G401.6 (cell line): Measurements from ENCODE around the gene MMGT1.

Experiments
- FAIRE-seq: peaks from 2 replicates; lab custom pipeline; 2012; peaks lifted over from hg19 to GRCh38; lab: Jason Lieb, UNC

The MMGT1 gene

DNA sequence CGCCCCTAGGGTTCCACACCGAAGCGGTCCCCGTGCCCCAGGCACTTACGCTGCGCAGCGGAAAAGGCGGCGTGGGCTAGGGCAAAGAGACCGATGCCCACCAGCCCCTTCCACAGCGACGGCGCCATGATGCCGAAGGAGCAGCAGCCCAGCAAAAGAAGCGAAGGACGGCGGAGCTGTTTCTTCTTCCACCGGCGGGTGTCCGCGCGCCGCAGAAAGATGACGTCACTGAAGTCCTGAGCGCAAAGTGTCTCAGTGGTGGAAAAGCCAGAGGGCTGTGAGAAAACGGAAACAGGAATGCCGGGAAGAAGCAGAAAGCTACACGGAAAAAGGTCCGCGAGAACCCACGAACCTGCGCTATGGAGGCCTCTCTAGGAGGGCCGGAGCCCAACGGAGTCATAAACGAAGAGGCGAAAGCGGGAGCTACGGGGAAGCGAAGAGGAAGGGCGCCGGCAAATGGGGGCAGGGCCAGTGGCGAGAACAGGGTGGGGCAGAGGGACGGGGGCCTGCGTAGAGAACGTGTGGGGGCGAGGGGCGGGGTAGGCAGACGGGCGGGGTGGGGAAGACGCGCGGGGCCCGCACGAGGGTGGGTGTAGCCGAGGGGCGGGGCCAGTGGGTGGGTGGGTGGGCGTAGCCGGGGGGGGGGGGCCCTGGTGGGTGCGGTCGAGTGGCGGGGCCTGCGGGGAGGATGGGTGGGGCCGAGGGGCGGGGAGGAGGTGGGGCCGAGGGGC is at the start of gene MMGT1:
MMGT1 (minus strand) TSS at position 441 of the 731 bp plus-strand sequence; CDS start at position 128, 313 bp downstream.
- no peak for FAIRE-seq

DNA sequence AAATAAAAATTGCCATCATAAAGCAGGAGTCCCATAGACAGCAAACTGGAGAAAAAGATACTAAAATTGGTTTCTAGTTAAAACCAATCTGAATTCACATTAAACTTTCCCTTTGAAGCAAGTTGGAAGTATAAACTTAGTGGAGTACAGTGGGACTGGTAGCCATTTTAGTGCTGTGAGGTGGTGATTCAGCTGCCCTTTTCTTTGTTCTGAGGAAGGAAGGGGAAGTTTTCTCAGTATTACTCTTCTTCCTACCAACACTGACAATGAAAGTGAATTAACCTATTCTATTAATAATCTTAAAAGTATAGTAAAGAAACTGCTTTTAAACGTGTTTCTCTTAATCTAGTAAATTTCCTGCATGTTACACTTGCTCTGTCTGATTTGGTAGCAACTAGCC is 48.1 kb upstream of the MMGT1 start:
- no peak for FAIRE-seq

DNA sequence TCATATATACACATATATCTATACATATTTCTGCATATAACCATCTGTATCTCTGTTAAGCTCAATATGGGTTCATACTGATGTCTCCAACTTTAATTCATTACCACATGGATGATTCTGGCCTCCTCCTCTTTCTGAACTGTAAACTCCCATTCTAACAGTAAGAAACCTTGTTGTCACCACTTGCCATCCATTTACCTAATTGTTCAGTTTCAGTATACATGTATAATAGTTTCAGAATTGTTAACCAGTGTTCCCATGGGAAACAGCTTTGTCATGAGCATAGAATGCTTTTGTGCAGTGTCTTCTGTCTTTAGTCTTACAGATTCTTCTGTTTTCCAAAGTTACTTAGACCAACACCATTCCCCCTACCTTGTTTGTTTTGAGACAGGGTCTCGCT is 47.4 kb upstream of the MMGT1 start:
- FAIRE-seq: no peak

DNA sequence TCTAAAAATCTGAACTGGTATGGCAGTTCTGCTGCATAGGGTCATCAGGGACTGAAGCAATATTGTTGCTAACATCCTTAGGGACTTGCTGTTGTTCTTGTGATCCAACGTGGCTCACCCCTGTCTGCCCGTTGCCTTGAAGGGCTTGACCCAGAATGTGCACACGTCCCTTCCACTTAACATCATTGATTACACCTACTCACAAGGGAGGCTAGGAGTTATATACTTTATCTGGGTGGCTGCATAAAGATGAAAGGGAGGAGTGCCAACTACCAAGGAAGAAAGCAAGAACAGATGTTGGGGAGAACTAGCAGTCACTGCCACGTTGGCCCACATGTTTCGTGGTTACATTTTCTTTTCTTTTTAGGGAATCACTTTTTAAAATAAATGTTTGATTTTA is 45.4 kb upstream of the MMGT1 start:
- no peak for FAIRE-seq

GRCh38 chrX:136016881-136017280 is 43.1 kb upstream of the MMGT1 start:
- FAIRE-seq: no peak

DNA sequence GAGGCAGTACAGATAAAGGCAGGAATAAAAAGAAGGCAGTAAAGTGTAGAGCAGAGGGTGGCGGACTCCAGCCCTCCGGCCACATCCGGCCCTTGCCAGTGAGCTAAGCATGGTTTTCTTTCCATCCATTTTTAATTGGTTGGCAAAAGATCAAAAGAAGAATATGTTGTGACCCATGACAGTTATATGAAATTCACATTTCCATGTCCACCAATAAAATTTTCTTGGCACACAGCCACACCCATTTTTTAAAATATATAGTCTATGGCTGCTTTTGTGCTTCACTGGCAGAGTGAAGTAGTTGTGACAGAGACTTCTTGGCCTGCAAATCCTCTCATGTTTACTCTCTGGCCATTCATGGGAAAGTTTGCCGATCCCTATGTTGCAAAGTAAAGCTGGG is 41.2 kb upstream of the MMGT1 start:
- FAIRE-seq: no peak

GRCh38 chrX:135988245-135988644 is 14.5 kb upstream of the MMGT1 start:
- no peak for FAIRE-seq

DNA sequence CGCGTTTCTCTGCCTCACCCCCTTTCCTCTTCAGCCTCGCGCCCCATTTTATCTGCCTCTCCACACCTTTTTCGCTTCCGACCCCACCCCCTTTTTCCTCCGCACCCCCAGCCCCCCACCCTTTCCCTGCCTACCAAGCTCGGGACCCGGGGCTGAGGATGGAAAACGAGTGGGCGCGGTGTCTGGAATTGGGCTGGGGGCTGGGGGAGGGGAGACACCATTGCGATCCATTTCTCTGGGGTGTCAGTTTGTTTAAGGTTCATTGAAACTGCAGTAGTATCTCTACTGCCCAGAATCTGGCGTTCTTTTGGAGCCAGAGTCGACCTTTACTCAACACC is 12.2 kb upstream of the MMGT1 start:
- FAIRE-seq: no peak

DNA sequence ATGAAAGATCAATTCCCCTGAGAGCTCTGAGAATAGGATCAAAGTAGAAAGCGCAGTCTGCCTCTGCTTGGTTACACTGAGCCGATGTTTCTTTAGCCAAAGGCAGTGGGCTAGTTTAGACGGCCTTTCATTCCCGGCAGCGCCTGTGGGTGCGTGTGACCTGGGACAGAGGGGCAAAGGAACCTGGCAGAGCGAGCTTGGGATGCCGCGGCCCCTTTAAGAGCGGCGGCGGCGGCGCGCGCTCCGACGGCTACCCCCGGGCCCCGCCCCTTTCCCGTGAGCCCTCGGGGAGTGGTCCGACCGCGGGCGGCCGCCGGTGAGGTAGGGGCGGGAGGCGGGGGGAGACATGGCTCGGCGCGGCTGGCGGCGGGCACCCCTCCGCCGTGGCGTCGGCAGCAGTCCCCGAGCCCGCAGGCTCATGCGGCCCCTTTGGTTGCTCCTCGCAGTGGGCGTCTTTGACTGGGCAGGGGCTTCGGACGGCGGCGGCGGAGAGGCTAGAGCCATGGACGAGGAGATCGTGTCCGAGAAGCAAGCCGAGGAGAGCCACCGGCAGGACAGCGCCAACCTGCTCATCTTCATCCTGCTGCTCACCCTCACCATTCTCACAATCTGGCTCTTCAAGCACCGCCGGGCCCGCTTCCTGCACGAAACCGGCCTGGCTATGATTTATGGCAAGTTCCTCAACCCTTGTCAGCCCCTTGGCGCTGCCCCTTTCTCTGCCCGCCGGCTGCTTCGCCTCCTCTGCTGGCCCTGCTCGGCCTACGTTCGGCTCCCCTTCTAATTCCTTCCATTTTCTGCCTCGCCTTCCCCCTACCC is 11.6 kb upstream of the MMGT1 start, which contains the start of gene SLC9A6:
SLC9A6 (plus strand) TSS at position 279 of the 816 bp plus-strand sequence; CDS start at position 503, 224 bp downstream.
- FAIRE-seq: no peak

DNA sequence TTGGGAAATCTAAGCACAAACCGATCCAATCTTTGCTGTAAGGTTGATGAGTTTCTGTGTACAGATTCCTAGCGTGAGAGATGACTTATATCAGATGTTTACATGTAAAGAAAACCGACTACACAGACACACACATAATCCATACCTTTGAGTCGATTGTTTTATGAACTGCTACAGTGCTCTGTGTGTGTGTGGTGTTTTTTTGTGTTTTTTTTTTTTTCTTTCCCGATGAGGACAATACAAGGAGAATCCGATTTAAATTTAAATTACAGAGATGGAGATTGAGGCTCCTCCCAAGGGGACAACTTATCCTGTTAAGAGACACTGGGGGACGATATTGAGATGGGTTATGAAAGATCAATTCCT is 11.0 kb upstream of the MMGT1 start:
- peak; percentile 6 for FAIRE-seq

- no peak for FAIRE-seq
Observed at GRCh38 chrX:135984256-135984655, 10.5 kb upstream of the MMGT1 start.

- no peak for FAIRE-seq
Observed at GRCh38 chrX:135982860-135983259, 9.1 kb upstream of the MMGT1 start.

GRCh38 chrX:135981668-135982067 is 7.9 kb upstream of the MMGT1 start:
- no peak for FAIRE-seq

DNA sequence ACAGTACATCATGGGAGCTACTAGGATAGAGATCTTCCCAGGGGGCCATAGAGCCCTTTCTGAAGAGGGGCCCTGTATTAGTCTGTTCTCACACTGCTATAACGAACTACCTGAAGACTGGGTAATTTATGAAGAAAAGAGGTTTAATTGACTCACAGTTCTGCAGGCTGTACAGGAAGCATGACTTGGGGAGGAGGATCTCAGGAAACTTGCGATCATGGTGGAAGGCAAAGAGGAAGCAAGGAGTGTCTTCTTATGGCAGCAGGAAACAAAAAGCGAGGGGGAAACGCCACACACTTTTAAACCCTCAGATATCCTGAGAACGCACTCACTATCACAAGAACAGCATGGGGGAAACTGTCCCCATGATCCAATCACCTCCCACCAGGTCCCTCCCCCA is 7.2 kb upstream of the MMGT1 start:
- FAIRE-seq: no peak

DNA sequence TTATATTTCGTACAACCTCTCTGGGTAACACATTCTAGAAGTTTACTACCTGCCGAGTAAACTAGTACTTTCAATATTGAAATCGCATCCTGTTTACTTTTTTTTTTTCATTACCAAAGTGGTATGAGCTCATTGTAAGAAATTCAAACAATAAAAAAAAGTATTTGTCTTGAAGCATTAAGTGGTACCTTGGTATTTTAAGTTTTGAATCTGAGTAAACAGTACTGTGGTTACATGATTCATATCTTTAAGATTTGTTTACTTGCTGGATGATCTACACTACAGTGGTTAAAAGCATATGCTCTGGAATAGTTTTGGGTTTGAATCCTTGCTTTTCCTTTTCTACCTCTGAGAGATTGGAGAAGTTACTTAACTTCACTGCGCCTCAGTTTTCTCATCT is 3.8 kb upstream of the MMGT1 start:
- no peak for FAIRE-seq

DNA sequence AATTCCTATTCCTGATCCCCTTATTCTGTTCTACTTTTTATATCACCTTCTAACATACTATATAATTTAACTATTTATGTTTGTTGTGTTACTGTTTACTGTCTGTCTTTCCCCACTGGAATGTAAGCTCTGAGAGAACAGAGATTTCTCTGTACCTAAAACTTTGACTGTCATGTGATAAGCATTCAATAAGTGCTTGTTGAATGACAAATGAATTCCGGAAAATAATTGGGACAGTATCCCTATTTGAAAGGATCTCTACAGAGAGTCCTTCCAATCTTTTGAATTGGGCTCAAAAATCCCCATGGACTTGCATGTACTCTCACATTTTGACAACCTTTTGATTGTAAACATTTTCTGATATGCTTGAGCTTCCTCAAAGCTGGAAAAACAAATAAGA is 1.6 kb upstream of the MMGT1 start:
- FAIRE-seq: no peak

- no peak for FAIRE-seq
Observed at GRCh38 chrX:135974279-135974856, 580 bp upstream of the MMGT1 start.

GRCh38 chrX:135973025-135973547 is 702 bp downstream of the MMGT1 start:
- FAIRE-seq: no peak

- no peak for FAIRE-seq
Observed at GRCh38 chrX:135951291-135951690, 22.5 kb downstream of the MMGT1 start.

DNA sequence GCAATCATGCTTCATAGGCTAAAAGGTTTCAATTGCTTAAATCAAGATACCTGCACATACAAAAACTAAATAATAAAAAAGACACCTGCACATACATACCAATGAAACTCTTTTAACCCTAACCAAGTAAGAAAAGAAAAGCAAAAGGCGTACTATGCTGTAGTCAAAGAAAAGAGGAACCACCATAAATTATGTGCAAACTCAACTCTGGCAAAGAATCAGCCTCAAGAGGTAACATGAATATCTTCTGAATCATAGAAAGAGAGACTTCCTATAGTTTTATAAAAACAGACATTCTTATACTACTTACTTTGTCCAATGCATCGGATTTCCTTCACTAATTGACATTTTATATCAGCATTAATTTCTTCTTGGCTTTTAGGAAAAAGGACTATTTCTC is 29.3 kb downstream of the MMGT1 start:
- FAIRE-seq: no peak

GRCh38 chrX:135931644-135932487 is 41.9 kb downstream of the MMGT1 start:
- peak; percentile 54 for FAIRE-seq

GRCh38 chrX:135927897-135928296 is 45.9 kb downstream of the MMGT1 start:
- no peak for FAIRE-seq
